Activated CD4-positive, CD25-positive, alpha-beta regulatory T cell treated with anti-CD3 and anti-CD28 coated beads, Interleukin-2, amount 50 U/mL, for 24 hours (primary cell): ENCODE results near the gene TUBGCP2.
"Not testable (repeated sequence)": the region's sequence is repeated elsewhere in the genome, so short reads cannot be mapped to it uniquely, and the experiment has no call there.

Experiments
- ATAC-seq, 2 donors: fragments of 150-1000 bp; cut with Tn5 transposase; one replicate each; pipeline ENCODE4 v1.10.0; 2021; ENCODE audit warnings: mild to moderate bottlenecking in 1 of 2, moderate library complexity in 1 of 2

The TUBGCP2 gene

GRCh38 chr10:133324198-133324792 is 15.6 kb upstream of the TUBGCP2 start:
- peak; percentile 55 to 71 for ATAC-seq

GRCh38 chr10:133322064-133322709 is 13.5 kb upstream of the TUBGCP2 start:
- not testable (repeated sequence) for ATAC-seq

GRCh38 chr10:133320852-133321422 is 12.3 kb upstream of the TUBGCP2 start:
- ATAC-seq, result not testable (repeated sequence)

GRCh38 chr10:133318494-133319127 is 9.9 kb upstream of the TUBGCP2 start:
- ATAC-seq, result peak; percentile 87 to 90

- ATAC-seq, result no peak
These were observed 8.1 kb upstream of the TUBGCP2 start for GRCh38 chr10:133316732-133317131.

- no peak for ATAC-seq
These were observed 7.6 kb upstream of the TUBGCP2 start for GRCh38 chr10:133316266-133316665.

DNA sequence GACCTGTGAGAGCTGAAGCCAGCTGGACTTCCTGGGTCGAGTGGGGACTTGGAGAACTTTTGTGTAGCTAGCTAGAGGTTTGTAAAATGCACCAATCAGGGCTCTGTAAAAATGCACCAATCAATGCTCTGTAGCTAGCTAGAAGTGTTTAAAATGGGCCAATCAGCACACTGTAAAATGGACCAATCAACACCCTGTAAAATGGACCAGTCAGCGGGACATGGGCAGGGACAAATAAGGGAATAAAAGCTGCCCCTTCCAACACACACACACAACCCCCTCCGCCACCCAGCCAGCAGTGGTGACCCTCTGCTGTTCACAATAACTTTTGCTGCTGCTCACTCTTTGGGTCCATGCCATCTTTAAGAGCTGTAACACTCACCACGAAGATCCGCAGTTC is 7.2 kb upstream of the TUBGCP2 start:
- no peak for ATAC-seq

- no peak for ATAC-seq
These were observed 6.2 kb upstream of the TUBGCP2 start for GRCh38 chr10:133314911-133315310.

DNA sequence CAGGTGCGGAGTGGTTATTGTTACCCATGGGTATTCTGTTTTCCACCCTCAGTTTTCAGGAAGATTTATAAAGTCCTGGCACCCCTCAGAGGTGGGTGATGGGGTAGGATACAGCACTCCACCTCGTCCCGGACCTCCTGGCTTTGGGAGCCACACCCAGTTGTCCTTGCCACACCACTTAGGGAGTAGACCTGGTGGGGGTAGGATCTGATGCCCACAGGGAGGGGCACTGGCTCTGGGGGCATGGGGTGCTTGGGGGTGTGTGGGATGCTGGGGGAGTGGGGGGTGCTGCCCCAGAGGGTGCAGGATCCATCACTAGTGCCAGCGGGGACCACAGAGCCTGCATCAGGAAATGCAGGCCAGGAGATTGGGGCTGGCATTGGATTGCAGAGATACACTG is 4.5 kb upstream of the TUBGCP2 start:
- ATAC-seq, result no peak

DNA sequence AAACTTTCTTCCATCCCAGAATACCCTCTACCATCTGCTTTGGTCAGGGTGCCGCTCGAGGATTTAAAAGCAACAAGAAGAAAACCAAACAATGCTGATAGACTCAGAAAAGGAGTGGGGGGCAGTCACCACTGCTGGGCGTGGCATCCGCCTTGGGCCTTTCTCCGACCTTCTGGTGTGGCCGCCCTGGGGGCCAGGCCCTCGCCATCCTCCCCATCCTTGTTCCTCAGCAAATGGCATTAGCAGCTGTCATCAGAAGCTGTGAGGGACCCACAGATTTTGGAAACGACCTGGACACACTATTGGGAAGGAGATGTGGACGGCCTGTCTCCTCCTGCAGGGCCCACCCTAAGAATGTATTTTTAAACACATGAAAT is 4.1 kb upstream of the TUBGCP2 start:
- no peak for ATAC-seq

DNA sequence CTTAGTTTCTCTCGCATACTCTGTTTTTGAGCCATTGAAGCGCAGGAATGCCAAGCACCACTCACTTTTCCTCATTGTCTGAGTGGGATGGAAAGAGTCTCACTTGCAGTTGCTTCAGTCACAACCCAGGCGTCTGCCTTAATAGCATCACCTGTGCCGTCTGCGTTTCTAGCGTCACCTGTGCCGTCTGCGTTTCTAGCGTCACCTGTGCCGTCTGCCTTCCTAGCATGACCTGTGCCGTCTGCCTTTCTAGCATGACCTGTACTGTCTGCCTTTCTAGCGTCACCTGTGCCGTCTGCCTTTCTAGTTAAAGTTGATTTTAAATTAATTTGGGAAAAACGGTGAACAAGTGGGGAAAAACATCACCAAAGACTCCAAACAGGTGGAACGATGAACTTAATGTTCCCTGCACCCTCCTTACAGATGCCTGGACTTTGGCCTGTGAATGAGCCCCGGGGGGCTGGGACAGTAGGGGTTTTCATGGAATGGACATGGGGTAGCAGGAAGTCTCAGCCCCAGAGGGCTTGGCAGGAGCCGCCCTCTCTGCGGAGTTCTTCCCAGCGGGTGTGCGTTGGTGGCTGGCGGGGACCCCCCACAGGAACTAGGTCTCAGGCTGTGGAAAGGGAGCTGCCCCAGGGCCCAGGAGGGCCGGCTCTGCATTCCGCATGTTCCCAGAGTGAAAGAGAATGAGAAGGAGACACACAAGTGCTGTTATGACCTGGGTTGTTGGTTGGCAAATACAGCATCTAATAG is 3.5 kb upstream of the TUBGCP2 start:
- no peak for ATAC-seq

DNA sequence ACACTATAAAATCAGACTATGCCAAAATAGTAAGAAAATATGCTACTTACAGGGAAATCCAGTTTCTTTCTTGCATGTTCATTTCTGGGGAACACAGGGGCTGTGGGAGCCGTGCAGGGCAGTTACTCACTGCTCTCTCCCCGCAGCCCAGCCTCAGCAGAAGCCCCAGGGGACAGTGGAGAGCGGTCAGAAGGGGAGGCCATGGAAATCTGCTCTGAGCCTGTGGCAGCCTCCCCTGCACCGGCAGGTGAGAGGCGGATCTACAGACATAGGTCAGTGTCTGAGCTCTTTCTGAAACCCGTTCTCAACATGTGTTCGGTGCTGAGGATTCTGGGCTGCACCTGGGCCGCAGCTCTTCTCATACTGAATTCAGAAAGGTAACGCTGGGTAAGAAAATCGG is 2.9 kb upstream of the TUBGCP2 start:
- ATAC-seq, result no peak

DNA sequence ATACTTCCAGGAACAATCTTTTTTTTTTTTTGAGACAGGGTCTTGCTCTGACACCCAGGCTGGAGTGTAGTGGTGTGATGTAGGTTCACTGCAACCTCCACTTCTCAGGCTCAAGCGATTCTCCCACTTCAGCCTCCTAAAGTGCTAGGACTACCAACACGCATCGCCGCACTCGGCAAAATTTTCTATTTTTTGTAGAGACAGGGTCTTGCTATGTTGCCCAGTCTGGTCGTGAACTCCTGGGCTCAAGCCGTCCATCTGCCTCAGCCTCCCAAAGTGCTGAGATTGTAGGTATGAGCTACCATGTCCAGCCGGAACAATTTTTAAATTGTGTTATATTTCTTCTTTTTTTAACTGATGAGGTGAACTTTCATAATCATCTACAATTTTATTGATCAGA is 2.1 kb upstream of the TUBGCP2 start:
- ATAC-seq, result no peak

GRCh38 chr10:133310399-133310755 is 1.7 kb upstream of the TUBGCP2 start:
- ATAC-seq, result no peak

DNA sequence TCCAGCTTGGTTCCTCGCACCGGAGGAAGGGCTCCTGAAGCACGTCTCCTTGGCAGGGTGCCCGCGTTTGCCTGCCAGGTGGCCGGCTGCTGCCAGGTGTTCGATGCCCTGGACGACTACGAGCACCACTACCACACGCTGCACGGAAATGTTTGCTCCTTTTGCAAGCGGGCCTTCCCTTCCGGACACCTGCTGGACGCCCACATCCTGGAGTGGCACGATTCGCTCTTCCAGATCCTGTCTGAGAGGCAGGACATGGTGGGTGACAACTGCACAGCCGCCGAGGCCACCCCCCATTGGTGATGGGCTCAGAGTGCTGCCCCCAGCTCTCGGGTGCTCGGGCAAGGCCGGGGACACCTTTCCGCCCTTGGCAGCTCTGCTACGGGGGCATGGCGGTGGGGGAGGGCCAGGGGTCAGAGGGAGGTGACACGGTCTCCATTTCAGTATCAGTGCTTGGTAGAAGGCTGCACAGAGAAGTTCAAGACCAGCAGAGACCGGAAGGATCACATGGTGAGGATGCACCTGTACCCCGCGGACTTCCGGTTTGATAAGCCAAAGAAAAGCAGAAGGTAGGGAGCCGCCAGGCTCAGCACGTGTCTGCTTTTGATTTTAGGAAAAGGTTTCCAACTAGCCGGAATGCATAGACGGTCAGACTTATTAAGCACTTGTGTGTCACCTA is 1.2 kb upstream of the TUBGCP2 start:
- no peak for ATAC-seq

- ATAC-seq, result peak; percentile 73 to 76
These were observed 538 bp upstream of the TUBGCP2 start for GRCh38 chr10:133309100-133309719.

DNA sequence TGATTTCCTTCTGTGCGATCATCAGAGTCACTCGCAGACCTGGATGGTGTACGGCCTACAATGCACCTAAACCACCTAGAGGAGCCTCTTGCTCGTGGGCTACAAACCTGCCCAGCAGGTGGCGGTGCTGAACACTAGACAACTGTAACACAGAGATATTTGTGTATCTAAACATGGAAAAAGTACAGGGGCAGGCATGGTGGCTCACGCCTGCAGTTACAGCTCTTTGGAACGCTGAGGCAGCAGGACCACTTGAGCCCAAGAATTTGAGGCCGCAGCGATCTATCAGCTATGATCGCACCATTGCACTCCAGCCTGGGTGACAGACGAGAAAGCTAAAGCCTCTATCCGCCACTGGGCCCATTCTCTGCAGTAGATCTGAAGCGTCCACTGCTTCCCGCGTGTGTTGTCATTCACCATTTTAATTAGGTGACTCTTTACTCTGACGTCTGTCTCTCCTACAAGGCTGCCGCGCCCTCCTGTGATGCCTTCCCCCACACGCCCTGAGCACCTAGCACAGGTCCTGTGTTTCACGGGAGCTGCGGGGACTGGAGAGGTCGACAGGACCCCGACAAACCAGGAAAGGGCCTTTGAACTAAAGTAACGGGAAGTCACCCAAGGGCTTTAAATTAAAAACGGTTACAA is 774 bp downstream of the TUBGCP2 start:
- peak; percentile 51 to 54 for ATAC-seq

GRCh38 chr10:133306941-133307379 is 1.7 kb downstream of the TUBGCP2 start:
- ATAC-seq, result no peak

- no peak for ATAC-seq
These were observed 2.6 kb downstream of the TUBGCP2 start for GRCh38 chr10:133306097-133306476.

DNA sequence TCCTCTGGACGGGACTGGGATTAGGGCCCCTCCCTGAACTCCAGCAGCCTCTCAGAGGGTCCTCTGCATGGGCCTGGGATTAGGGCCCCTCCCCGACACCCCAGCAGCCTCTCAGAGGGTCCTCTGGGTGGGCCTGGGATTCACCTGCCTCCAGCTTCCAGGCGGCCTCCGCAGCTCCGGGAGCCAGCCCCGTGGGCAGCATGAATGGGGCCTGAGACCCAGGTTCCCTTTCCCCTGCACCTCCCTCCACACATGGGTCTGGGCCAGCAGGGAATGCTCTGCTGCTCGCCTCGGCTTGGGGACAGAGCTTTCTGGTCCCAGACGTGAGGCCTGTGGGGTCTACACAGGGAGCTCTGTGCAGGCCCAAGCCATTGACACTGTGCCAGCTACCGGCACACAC is 5.5 kb downstream of the TUBGCP2 start:
- no peak for ATAC-seq

GRCh38 chr10:133302230-133302629 is 6.4 kb downstream of the TUBGCP2 start:
- ATAC-seq, result no peak

DNA sequence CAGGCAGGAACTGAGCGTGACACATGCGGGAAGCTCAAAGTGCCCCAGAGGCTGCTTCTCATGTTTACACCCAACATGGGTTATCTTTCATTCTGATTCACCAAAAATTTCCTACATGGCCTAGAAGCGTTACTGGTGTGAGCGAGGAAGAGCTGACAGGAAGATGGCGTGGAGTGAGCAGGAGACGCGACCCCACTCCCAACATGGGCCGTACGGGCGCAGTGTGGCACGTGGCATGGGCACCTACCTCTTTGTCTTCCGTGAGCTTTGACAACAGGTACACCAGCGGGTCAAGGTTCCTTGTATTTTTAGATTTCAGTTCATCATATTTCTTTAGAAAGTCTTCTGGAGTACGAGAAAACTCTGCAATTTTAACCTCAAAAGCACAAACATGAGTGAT is 8.9 kb downstream of the TUBGCP2 start:
- no peak for ATAC-seq
